Endometrial microvascular endothelial cells (primary cell): ENCODE data around the gene COPS6. TPM values are rescaled to one million over a fixed set of nuclear protein-coding genes. Genes with fewer than 3 reads are reported as not detected.

Experiments
- in situ Hi-C: cut with HindIII; loops from 2 replicates; pipeline ENCODE4 v1.10.0; 2017; ENCODE audit warnings: low sequenced_read_pairs, low pct_unique_long_range_greater_than_20kb; ENCODE audit errors: inconsistent ontology term
- total RNA-seq: library from RNA; depleted of rRNA; stranded (reverse); fragments of >200 nt; gene quantifications from one replicate; pipeline ENCODE4 v1.2.3, GENCODE V29; 2015; ENCODE audit errors: inconsistent ontology term

COPS6 gene
- total RNA-seq, 1 donor from 2014 or later: 158 TPM

DNA sequence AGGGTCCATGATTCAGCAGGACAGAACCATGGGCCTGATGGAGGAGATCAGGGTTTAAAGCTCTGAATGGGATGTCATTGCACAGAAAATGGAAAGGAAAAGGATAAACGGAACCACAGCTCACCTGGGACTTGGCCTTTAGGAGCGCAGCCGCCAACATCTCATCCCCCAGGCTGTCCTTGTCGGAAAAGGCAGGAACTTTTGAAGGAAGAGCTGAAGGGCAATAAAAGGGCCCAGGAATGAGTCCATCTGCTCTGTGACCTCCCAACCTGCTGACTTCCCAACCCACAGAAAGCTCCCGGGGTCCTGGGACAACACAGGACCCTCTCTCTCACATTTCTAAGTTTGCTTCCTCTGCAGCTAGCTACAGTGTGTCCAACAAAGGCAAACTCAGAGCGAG is 13.4 kb upstream of the COPS6 start:
- in situ Hi-C loops: no loop called here

DNA sequence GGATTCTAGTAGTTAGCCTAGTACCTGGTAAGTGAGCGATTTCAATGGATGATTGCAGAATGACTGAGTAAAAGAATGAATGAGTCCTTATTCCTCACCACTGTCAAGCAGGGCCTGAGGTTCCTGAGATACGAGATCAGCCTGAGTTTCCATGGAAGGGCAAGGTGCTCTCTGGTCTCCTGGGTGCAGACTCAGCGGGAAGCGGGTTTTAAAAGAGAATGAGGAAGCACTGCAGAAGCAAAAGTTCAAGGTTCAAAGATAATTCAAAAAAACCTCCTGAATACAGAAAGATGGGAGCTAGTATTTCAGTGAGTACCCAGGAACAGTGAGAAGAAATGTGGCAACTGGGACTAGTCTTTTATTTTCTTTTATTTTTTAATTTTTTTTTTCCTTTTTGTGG is 11.6 kb upstream of the COPS6 start:
- in situ Hi-C loops: no loop called here

DNA sequence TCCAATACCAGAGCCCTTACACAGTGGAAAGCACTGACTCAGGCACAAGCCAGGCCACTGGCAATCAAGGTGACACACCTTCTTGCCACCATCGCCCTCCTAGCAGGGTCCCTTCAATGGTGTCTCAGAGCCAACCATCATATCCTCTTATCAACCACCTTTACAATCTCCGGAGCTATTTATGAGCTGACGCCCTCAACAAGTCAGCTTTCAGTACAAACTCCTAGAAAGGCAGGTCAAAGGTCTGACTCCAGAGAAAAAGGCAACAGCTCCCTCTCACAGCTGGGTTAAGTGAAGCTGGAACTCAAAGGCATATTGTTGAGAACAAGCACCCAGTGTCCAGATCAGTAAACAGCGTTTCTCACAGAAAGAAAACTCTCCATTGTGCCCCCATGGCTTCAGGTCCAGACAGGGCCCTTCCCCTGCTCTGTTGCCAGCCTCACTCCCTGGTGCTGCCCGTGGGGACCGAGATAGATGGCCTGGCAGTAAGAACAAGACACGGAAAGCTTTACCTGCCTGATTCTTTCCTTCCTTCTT is 9.7 kb upstream of the COPS6 start:
- in situ Hi-C loops: no loop called here

DNA sequence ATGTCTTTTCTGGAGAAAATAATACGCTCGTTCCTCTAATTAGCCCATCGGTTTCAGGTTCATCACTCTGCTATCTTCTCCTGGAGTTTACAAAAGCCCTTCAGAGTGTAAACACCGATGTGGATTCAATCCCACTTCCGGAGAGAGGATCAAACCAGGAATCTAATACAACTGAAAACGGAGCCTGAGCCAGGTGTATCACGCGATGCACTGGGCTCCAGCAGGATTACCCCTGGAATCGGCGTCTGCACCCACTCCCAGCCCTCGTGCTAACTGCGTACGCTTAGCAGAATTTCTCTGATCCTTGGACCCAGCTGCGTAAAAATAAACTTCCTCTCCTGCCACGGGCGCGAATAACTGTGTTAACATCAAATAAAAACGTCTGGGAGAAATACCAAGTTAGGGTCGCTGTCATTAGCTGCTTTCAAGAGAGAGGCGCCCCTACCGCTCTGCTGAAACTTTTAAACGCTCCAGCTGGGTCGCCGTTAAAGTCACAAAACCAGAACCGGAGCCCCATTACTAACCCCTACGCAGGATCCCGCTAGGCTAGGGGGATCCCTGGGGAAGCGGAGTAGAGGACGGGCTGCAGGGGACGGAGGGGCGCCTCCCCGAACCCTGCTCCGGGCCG is 7.7 kb upstream of the COPS6 start:
- in situ Hi-C loops: no loop called here

DNA sequence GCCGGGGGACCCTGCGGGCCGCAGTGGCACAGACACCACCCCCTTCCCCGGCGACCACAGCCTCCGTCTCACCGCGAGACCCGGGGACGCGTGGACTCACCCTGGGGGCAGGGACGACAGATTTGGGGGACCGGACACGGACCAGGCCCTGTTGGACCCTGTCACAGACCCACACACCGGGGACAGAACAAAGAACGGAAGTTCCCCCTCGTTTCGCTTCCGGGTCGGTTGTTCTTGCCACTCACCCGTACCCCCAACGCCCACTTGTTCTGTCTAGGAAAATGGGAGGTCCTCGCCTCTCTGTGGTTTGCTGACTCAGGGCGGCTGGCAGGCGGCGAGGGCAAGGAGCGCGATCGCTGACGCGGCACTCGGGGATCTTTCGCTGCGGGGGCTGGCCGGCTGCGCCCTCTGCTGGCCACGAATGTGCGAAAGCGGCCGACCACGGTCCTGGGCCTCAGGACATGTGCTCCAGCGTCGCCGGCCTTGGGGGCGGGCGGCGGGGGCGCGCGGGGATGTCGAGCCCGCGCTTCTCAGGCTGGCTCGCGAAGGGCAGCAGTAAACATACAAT is 7.2 kb upstream of the COPS6 start, which contains the start of gene ZNF3:
ZNF3 (minus strand) TSS at position 189 of the 568 bp plus-strand sequence. CDS start 4,366 bp downstream, outside the sequence.
- in situ Hi-C loops: no loop called here

DNA sequence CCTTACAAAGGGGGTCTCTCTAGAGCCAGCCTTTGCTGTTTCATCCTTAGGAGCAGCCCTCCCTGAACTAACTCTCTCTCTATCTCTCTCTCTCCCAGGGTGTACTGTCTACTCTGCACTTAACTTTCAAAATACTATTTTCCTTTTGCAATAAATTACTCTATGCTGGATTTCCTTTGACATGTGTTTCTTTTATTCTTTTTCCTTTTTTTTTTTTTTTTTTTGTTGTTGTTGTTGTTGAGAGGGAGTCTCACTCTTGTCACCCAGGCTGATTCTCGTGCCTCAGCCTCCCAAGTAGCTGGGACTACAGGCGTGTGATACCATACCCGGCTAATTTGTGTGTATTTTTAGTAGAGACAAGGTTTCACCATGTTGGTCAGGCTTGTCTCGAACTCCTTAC is 5.8 kb upstream of the COPS6 start:
- in situ Hi-C loops: no loop called here

DNA sequence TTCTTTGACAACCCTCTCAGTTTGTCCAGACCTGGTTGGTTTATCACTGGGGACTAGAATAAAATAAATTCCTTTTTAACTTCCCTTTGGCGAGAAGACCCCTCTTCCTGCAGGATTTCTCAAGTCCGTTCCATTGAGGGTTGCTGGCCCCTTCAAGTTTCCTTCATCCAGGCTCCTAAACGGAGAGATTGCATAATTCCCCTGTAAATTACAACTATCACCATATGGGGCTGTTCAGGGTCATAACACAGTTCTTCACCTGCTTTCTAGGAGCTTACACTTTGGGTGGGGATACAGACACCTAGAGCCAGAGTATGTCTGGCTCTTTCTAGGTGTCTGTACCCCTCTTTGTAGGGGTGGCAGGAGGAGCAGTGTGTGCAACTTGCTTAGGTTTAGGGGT is 3.3 kb upstream of the COPS6 start:
- in situ Hi-C loops: no loop called here

DNA sequence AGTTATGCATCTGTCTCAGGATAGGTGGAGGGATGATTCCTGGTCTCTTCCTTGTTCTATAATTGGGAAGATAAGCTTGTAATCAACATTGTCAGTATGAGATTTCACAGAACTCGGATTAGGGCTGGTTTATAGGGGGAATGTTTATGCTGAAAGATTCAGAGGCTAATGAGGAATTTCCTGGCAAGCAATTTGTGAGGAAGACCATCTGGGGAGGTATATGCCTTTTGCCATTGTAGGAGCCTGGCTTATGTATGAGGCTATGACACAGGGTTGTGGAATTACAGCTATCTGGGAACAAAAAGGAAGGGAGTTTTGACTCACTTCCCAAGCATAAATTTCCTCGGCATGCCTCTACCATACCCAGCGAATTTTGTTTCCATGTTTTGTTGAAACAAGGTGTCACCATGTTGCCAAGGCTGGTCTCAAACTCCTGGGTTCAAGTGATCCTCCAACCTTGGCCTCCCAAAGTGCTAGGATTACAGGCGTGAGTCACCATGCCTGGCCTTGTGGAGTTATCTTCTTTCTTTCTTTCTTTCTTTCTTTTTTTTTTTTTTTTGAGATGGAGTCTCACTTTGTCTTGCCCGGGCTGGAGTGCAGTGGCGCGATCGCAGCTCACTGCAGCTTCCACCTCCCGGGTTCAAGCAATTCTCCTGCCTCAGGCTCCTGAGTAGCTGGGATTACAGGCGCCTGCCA is 1.6 kb upstream of the COPS6 start:
- in situ Hi-C loops: no loop called here

DNA sequence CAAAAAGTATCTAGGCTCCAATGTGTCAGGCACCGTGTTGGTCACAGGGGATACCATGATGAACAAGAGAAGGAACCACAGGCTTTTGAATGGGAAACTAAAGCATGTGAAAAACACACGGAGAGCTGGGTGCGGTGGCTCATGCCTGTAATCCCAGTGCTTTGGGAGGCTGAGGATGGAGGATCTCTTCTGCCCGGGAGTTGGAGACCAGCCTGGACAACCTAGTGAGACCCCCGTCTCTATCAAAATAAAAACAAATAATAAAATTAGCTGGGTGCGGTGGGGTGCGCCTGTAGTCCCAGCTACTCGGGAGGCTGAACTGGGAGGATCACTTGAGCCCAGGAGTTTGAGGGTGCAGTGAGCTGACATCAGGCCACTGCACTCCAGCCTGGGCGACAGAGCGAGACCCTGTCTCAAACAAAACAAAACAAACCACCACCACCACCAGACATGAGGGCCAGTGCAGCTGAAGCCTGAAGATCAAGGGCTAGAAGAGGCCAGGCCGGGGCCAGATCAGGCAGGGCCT is 611 bp upstream of the COPS6 start:
- in situ Hi-C loops: no loop called here

DNA sequence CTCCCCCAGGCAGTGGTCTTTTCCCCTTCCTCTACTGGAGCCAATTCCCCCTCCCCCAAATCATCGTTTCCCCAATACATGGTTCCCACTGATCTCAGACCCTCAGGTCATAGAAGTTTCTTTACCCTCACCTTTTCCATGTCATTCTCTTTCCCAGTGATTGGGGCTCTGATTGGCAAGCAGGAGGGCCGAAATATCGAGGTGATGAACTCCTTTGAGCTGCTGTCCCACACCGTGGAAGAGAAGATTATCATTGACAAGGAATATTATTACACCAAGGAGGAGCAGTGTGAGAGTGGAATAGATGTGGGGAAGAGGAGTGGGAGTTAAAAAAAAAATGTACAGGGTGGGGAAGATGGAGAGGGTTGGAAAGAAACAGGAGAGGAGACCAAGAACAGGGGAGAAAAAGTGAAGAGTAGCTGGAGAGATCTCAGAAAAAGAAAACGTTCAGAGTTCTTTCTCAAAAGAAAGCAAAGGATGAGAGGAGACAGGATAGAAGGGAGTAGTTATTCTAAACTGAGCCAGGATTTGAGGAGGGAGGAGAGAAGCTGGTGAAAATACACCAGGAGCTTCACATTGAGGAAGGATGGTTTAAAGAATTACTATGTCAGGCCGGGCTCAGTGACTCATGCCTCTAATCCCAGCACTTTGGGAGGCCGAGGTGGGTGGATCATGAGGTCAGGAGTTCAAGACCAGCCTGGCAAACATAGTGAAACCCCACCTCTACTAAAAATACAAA is 858 bp downstream of the COPS6 start:
- in situ Hi-C loops: no loop called here

DNA sequence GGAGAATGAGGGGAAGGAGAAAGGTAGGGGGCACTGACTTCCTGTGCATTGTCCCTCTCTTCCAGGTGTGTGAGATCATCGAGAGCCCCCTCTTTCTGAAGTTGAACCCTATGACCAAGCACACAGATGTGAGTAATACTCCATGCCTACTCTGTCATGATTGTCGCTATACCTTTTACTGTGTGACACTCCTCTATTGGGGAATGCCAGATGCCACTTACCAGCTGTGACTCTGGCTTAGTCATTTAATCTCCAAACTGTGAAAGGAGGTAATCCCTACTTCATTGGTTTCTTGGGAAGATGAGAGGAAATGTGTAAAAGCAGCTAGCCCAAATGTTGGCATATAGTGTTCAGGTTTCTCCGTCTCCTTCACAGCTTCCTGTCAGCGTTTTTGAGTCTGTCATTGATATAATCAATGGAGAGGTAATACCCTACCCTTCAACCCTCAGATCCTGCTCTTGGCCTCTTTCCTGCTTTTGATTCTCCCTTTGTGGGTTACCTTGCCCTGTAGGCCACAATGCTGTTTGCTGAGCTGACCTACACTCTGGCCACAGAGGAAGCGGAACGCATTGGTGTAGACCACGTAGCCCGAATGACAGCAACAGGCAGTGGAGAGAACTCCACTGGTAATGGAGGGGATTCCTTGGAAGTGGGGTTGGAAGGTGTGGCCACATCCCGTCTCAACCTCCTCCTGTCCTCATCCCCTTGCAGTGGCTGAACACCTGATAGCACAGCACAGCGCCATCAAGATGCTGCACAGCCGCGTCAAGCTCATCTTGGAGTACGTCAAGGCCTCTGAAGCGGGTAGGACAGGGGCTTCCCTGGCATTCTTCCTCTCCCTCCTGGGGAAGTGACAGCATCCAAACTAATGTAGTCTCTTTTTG is 2.0 kb downstream of the COPS6 start:
- in situ Hi-C loops: no loop called here

DNA sequence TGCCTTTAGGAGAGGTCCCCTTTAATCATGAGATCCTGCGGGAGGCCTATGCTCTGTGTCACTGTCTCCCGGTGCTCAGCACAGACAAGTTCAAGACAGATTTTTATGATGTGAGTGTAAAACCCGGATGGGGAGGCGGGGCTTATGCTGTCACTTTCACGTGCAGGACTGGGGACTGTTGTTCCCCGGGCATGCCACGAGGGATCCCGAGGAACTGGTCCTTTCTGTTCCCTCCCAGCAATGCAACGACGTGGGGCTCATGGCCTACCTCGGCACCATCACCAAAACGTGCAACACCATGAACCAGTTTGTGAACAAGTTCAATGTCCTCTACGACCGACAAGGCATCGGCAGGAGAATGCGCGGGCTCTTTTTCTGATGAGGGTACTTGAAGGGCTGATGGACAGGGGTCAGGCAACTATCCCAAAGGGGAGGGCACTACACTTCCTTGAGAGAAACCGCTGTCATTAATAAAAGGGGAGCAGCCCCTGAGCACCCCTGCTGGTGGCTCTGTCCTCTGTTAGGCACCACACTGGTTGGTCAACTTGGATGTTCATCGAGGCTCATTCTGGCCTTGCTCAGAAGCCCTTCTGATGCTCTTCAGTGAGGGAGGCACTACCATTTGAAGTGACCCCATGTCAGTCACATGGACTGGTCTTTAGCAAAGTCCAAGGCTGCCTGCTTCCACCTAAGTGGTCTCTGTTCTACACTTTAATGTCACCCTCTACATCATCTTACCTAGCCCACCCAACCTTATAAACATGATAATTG is 2.8 kb downstream of the COPS6 start:
- in situ Hi-C loops: no loop called here

DNA sequence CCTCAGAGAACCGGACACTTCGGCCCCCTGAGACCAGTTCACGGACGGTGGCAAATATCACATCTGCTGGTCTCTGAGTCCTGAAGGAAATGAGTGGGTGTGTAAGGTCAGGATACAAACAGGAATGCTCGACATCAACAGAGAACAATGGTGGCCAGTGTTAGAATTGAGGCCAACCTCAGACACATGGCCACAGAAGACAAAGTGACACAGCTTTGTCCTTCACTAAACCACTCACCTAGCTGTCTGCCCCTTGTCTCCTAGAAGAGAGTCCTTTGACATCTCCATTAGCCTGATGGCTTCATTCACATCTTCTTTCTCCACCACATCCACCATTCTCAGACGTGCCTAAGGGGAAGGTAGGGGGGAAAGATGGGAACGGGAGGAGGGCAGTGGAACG is 4.3 kb downstream of the COPS6 start:
- in situ Hi-C loops: no loop called here

DNA sequence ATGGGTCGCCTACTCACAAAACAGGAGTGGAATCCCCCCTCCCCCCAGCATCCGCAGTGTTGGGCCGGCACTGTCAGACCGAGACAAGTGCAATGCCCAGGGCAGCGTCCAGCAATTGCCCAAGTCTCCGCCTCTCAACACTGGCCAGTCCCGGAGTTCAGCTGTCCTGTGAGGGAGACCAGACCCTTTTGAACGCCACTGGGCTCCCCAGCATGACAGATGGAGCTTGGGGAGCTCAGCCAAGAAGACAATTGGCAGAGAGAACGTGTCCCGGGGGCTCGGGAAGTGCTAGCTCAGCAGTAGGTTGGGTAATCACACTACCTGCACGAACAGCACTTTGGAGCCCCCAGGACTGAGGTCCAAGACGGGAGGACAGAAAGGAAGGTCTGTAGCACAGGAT is 4.7 kb downstream of the COPS6 start:
- in situ Hi-C loops: no loop called here

DNA sequence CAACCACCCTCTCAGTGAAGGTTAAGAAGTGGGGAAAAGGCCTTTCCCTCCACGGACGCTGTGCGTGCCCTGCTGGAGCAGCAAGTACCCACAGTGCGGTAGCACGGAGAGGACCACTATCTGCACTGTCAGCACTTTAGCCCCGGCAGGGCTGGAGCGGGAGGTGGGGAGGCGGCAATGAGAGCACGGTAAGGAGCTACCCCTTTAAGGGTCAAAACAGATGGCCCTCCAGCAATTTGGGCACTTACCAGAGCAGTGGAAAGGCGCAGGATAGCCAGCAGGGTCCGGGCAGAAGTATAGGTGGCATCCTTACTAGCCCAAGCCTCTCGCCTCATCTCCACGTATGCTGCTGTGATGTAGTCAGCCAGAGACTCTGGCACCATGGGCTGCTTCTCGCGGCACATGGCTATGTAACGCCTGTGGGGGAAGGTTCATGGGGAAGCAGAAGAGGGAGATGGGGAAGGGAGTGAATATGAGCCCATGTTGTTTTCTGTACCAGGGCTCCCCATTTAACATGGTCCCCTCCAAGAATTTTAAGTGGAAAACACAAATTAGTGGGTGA is 5.2 kb downstream of the COPS6 start:
- in situ Hi-C loops: no loop called here

DNA sequence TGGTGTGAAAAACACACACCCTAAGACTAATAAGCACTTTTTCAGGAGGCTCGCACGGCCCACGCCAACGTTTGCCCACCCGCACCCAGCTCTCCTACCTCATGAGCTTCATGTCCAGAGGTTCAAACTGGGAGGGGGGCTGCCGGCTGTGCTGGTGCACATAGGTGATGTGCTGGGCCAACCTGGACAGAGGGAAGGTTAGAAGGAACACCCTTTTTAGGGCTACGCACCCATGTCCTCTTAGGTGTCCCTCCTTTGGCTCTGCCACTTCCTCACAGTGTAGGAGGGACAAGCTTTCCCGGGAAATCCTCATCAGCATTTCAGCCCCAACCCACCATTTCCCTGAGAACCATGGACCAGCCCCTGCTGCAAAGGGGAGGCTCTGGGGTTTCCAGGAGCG is 6.5 kb downstream of the COPS6 start:
- in situ Hi-C loops: no loop called here

DNA sequence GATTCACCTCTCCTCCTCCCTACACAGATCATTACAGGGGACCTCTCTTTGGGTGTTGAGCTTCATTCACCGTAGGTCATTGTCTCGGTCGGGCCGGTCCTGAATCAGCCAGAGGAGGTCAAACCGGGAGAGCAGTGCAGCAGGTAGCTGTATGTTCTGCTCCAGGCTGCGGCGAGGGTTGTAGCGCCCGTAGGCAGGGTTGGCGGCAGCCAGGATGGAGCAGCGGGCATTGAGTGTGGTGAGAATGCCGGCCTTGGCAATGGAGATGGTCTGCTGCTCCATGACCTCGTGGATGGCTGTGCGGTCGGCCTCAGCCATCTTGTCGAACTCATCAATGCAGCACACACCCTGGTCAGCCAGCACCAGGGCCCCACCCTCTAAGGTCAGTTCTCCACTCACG is 6.9 kb downstream of the COPS6 start:
- in situ Hi-C loops: no loop called here
